HG03108 (cell line): ENCODE data around the gene RO60.
A peak's percentile ranks its signal among the peaks of the same experiment; 100 is the strongest.

Experiments
- ATAC-seq: cut with Tn5 transposase; IDR thresholded peaks from one replicate; pipeline ENCODE4 v1.9.1; 2021; ENCODE audit warnings: moderate library complexity; ENCODE audit not compliant: unreplicated experiment

Gene RO60

GRCh38 chr1:193060406-193060805 is 994 bp downstream of the RO60 start:
- ATAC-seq, result no peak

GRCh38 chr1:193060938-193061337 is 1.5 kb downstream of the RO60 start:
- ATAC-seq, result no peak

GRCh38 chr1:193062698-193063463 is 3.5 kb downstream of the RO60 start:
- no peak for ATAC-seq

GRCh38 chr1:193065954-193066353 is 6.5 kb downstream of the RO60 start:
- no peak for ATAC-seq

GRCh38 chr1:193066606-193067005 is 7.2 kb downstream of the RO60 start:
- no peak for ATAC-seq

GRCh38 chr1:193068013-193068412 is 8.6 kb downstream of the RO60 start:
- ATAC-seq, result no peak

- ATAC-seq, result no peak
Measured at GRCh38 chr1:193069748-193070385, 10.5 kb downstream of the RO60 start.

- no peak for ATAC-seq
Measured at GRCh38 chr1:193070386-193070753, 11.0 kb downstream of the RO60 start.

GRCh38 chr1:193070942-193071341 is 11.5 kb downstream of the RO60 start:
- peak; percentile 51 for ATAC-seq

- ATAC-seq, result no peak
Measured at GRCh38 chr1:193077991-193078390, 18.6 kb downstream of the RO60 start.

- no peak for ATAC-seq
Measured at GRCh38 chr1:193079187-193079586, 19.8 kb downstream of the RO60 start.

GRCh38 chr1:193083365-193084088 is 24.1 kb downstream of the RO60 start:
- peak; percentile 92 for ATAC-seq

GRCh38 chr1:193085263-193085662 is 25.9 kb downstream of the RO60 start:
- no peak for ATAC-seq

GRCh38 chr1:193086342-193086741 is 26.9 kb downstream of the RO60 start:
- no peak for ATAC-seq

- no peak for ATAC-seq
Measured at GRCh38 chr1:193087893-193088292, 28.5 kb downstream of the RO60 start.

GRCh38 chr1:193090865-193091264 is 31.5 kb downstream of the RO60 start:
- ATAC-seq, result no peak

GRCh38 chr1:193094112-193094511 is 34.7 kb downstream of the RO60 start:
- ATAC-seq, result no peak

GRCh38 chr1:193102662-193103061 is 43.2 kb downstream of the RO60 start:
- ATAC-seq, result no peak

GRCh38 chr1:193103759-193104501 is 44.5 kb downstream of the RO60 start:
- ATAC-seq, result peak; percentile 0

GRCh38 chr1:193104502-193104906 is 45.1 kb downstream of the RO60 start:
- peak; percentile 31 for ATAC-seq
